Mucosa of descending colon (tissue), 3 donors: ENCODE data around the gene NEDD4. TPM values are rescaled to one million over a fixed set of nuclear protein-coding genes. Genes with fewer than 3 reads are reported as not detected.

Experiments used
- ATAC-seq: fragments of 200-7000 bp; cut with Tn5 transposase; one replicate; pipeline ENCODE4 v1.9.1; 2020; ENCODE audit warnings: mild to moderate bottlenecking, moderate library complexity
- DNase-seq, 3 donors: peaks; one replicate each; pipeline ENCODE4 v3.0.0-alpha.2; 2020
- H3K36me3 ChIP-seq: fragments of 200-600 bp; one replicate; pipeline ENCODE4 v1.8.0; 2021; ENCODE audit warnings: low read depth, mild to moderate bottlenecking
- H3K4me1 ChIP-seq: fragments of 200-600 bp; one replicate; pipeline ENCODE4 v1.8.0; 2021; ENCODE audit warnings: low read depth, mild to moderate bottlenecking
- H3K4me3 ChIP-seq: fragments of 200-600 bp; one replicate; pipeline ENCODE4 v1.8.0; 2021; ENCODE audit warnings: mild to moderate bottlenecking
- H3K9me3 ChIP-seq: fragments of 200-600 bp; one replicate; pipeline ENCODE4 v1.8.0; 2021; ENCODE audit warnings: mild to moderate bottlenecking
- intact Hi-C, 2 donors: fragments of 100-400 bp; cut with DNase I in 1 of 2; cut with micrococcal nuclease in 1 of 2; formaldehyde crosslinking; loops; one replicate each; pipeline versions ENCODE4 v1.11.0 to v1.11.1; 2022; cut with DNase I, micrococcal nuclease
- total RNA-seq, 3 donors: library from RNA; stranded (reverse); fragmentation: NEBNext Ultra II Directional in 2 of 3; extraction: Animal tissue kit (Norgen Biotek cat#: 25700) in 2 of 3; gene quantifications; one replicate each; pipeline versions ENCODE4 v1.2.1 to v1.2.4, GENCODE V29; 2021 to 2023
- TF ChIP-seq, protein P1 (sequence below): fragments of 200-600 bp; IDR thresholded peaks from one replicate; pipeline ENCODE4 v1.8.0; 2022; ENCODE audit warnings: antibody characterized with exemption, mild to moderate bottlenecking
- donor health status: DM: no; HTN: no; CAD: no; lungs with moderate emphysema.
- donor health status: DM: no; HTN: no; CAD: no.
- donor health status: DM: no; HTN: yes; CAD: no.

Gene NEDD4
- total RNA-seq, 3 donors from 2014 or later, result 9.3 to 21.5 (median 10.2) TPM

DNA sequence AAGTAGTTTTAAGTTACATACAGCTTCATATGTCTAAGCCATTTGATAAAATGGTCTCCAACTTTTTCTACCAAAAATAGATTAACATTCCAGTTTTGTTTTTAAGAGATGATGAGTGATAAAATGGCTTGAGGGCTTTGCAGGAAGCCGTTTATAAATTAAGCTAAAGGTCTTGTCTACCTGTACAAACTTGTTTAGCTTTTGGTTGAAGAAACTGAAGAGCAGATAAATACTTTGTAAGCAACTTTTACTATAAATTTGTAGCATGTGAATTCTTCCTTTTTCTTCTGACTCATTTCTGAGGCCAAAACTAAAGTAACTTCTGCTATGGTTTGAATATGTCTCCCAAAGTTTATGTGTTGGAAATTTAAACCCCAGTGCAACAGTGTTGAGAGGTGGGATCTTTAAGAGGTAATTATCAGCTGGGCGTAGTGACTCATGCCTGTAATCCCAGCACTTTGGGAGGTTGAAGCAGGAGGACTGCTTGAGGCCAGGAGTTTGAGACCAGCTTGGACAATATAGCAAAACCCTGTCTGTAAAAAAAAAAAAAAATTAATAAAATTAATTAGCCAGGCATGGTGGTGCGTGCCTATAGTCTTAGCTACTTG lies 8.2 kb upstream of the NEDD4 start:
- no peaks in the 10 kb centered on the region for H3K9me3 ChIP-seq
- TF ChIP-seq, protein P1, sequence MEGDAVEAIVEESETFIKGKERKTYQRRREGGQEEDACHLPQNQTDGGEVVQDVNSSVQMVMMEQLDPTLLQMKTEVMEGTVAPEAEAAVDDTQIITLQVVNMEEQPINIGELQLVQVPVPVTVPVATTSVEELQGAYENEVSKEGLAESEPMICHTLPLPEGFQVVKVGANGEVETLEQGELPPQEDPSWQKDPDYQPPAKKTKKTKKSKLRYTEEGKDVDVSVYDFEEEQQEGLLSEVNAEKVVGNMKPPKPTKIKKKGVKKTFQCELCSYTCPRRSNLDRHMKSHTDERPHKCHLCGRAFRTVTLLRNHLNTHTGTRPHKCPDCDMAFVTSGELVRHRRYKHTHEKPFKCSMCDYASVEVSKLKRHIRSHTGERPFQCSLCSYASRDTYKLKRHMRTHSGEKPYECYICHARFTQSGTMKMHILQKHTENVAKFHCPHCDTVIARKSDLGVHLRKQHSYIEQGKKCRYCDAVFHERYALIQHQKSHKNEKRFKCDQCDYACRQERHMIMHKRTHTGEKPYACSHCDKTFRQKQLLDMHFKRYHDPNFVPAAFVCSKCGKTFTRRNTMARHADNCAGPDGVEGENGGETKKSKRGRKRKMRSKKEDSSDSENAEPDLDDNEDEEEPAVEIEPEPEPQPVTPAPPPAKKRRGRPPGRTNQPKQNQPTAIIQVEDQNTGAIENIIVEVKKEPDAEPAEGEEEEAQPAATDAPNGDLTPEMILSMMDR, result no peak
- DNase-seq (no peak), ATAC-seq (no peak)
- no peaks in the 10 kb centered on the region for H3K4me1 ChIP-seq
- intact Hi-C loops, result no loop called here
- no peaks in the 10 kb centered on the region for H3K36me3 ChIP-seq
- H3K4me3 ChIP-seq, result no peak overlapping the region

DNA sequence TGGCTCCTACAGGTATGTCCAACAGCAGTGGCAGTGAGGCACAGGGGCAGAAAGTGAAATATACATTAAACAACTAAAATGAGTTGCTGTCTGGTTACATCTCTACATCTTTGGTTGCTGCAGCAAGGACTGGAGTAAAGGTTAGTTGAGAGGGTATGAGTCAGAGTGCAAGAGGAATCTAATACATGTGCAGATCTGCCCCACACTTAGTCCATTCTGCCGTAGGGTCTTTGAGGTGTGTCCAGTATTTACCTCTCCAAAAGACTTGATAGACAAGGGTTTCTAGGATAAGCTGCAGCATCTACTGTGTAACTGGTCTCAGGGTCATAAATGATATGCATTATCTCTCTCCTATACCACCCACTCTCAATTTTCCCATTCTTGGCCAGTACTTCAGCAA lies 6.2 kb upstream of the NEDD4 start:
- DNase-seq (no peak), ATAC-seq (no peak)
- H3K4me1 ChIP-seq, result no peaks in the 10 kb centered on the region
- TF ChIP-seq, protein P1, result no peak
- H3K36me3 ChIP-seq, result no peaks in the 10 kb centered on the region
- intact Hi-C loops, result no loop called here
- no peak overlapping the region for H3K4me3 ChIP-seq
- H3K9me3 ChIP-seq, result no peaks in the 10 kb centered on the region

DNA sequence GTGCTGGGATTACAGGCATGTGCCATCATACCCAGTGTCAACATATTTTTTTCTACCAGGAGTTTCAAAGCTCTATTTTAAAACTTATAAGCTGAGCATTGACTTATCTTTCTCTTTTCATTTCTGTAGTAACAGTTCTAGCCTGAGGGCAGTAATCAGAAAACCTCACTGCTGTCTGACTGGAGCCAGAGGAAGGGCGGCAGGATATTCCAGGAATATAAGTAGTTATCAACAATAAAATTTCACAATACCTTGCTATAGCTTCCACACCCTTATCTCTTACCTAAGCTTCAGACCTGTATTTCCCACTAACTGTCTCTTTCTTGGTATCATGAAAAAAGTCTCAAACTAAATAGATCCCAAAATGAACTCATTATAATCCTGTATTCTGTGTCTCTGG lies 5.1 kb upstream of the NEDD4 start:
- DNase-seq, result no peak
- H3K4me1 ChIP-seq, result no peaks in the 10 kb centered on the region
- no peaks in the 10 kb centered on the region for H3K36me3 ChIP-seq
- intact Hi-C loops, result no loop called here
- no peak overlapping the region for H3K4me3 ChIP-seq
- TF ChIP-seq, protein P1, result no peak
- ATAC-seq, result peak; percentile 44
- no peaks in the 10 kb centered on the region for H3K9me3 ChIP-seq

DNA sequence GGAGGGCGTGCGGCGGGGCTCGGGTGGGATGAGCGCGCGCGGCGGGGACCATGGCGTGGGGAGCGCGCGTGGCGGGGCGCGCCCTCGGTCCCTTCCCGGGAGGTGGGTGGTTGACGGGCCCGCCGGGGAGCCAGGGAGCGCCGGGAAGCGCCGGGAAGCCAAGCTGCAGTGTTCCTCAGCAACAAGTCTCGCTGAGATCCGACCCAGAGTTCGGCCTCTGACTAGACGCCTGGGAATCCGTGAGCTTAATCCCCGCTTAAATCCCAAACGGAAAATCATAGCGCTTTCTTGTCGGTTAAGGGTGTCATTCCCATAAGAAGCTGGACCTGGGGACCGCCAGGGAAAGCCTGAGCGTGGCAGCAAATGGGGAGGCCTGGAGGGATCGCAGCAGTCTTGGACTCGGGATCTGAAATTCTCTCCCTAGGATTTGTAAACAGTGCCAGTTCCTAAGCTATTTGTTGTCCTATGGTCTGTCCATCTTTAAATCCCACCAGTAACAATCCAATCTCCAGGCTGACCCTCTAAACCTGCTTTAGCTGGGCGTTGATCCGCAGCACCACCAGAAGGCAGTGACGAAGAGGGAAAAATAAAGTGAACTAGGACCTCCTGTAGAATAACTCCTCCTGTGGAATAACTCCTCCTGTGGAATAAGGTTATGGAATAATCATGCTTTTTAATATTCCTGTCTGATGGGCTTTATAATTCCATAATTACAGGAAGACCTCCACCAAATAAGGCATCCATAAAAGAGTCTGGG lies 570 bp upstream of the NEDD4 start:
- TF ChIP-seq, protein P1, result no peak
- H3K9me3 ChIP-seq, result no peaks in the 10 kb centered on the region
- no peaks in the 10 kb centered on the region for H3K36me3 ChIP-seq
- ATAC-seq, result peak; percentile 17
- DNase-seq, result no peak
- intact Hi-C loops, result no loop called here
- peaks cover 11% of the 10 kb centered on the region for H3K4me1 ChIP-seq
- H3K4me3 ChIP-seq, result peak overlapping the region; percentile 58

DNA sequence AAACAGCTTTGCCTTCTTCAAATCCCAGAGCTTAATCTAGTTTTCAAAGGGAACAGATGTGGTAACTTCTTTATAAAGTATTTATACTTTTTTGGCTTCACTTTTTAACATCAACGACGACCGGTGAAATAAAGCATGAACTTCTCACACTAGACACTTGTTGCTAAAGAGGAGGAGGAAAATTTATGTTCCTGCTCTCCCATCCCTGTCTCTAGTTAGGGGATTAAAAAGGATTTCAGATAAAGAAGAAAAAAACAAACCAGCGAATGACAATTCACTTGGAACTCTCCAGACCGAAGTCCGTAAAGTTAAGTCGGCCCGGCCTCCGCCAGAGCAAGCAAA lies 672 bp downstream of the NEDD4 start:
- no peaks in the 10 kb centered on the region for H3K36me3 ChIP-seq
- DNase-seq (no peak), ATAC-seq (no peak)
- H3K4me1 ChIP-seq, result peaks cover 11% of the 10 kb centered on the region
- intact Hi-C loops, result no loop called here
- peak overlapping the region; percentile 58 for H3K4me3 ChIP-seq
- TF ChIP-seq, protein P1, result no peak
- H3K9me3 ChIP-seq, result no peaks in the 10 kb centered on the region
